ENCODE data around the gene C2CD4A.

Gene C2CD4A

GRCh38 chr15:62104846-62105245, 38.1 kb downstream of the C2CD4A start:
- TF ChIP-seq ZBTB7A (IDR thresholded peaks at IDR 0.05; ENCODE audit: low read depth) (no peak), TEAD4 (IDR thresholded peaks at IDR 0.05) (no peak), YY1 (IDR thresholded peaks at IDR 0.05; ENCODE audit: low read depth) (no peak), NFIC (IDR thresholded peaks at IDR 0.05) (no peak), REST (IDR thresholded peaks at IDR 0.05; ENCODE audit: low read depth) (no peak)
- TF ChIP-seq, protein P1, sequence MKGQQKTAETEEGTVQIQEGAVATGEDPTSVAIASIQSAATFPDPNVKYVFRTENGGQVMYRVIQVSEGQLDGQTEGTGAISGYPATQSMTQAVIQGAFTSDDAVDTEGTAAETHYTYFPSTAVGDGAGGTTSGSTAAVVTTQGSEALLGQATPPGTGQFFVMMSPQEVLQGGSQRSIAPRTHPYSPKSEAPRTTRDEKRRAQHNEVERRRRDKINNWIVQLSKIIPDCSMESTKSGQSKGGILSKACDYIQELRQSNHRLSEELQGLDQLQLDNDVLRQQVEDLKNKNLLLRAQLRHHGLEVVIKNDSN (IDR thresholded peaks at IDR 0.05), result no peak

- TF ChIP-seq NFIC (IDR thresholded peaks at IDR 0.05), result no peak
Measured at GRCh38 chr15:62105266-62105665, 38.5 kb downstream of the C2CD4A start.

DNA sequence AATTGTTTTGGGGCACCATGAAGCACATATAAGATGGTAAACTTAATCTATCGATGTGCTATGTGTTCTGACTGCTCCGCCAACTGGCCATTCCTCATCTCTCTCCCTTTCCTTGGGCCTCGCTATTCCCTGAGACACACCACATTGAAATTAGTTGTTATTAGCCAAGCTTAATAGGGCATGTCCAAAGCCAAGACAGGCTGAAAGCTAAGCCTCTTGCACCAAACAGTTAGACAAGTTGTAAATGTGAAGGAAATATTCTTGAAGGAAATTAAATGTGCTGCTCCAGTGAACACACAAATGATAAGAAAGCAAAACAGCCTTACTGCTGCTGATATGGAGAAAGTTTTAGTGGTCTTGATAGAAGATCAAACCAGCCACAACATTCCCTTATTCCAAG, 39.3 kb downstream of the C2CD4A start:
- TF ChIP-seq EGR1 (IDR thresholded peaks at IDR 0.05) (no peak), YY1 (IDR thresholded peaks at IDR 0.05; ENCODE audit: low read depth) (no peak), TCF12 (IDR thresholded peaks at IDR 0.05; ENCODE audit: low read depth) (no peak), FOXM1 (IDR thresholded peaks at IDR 0.05; ENCODE audit: borderline replicate concordance, low read depth) (no peak)
- TF ChIP-seq, protein P1 (IDR thresholded peaks at IDR 0.05), result no peak

DNA sequence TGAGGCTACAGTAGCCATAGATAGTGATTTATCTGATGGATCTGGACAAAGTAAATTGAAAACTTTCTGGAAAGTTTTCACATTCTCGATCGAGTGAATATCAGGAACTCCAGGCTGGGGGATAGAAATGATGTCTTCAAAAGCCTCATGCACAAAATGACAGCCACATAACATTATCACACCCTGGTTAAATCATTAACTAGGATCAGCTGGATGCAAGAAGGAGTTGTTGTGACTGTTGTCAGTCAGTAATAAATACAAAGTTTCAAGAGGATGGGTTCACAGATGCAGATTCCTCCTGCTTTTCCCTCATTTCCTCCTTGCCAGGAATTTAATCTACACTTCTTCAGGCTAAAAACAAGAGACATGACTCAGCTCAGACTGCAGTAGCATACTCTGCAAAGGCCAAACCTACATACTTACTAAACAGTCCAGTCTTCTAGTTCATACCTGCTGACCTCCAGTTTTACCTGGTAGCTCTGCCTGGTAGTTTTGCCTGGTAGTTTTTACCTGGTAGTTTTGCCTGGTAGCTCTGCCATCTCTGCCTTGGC, 40.9 kb downstream of the C2CD4A start:
- TF ChIP-seq RAD21 (IDR thresholded peaks at IDR 0.05; ENCODE audit: low read depth), result no peak
- no peak for TF ChIP-seq EGR1 (IDR thresholded peaks at IDR 0.05)

DNA sequence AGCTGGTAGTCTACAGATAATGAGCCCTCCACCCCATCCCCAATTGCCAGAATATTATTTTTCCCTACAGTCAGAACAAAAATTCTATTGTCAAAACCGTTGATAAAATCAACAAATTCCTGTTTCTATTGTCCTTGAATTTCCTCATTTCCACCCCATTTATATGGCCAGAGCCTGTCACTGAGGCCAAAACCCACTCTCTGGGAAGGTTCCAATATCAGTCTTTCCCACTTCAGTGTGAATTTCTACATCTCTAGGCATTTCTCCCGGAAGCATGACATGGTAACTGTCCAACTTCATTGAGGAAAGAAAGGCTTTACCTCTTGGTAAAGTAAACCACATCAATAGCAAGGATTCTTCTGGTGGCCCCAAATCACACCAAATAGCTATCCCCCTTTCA, 41.6 kb downstream of the C2CD4A start:
- TF ChIP-seq TEAD4 (IDR thresholded peaks at IDR 0.05) (no peak), RAD21 (IDR thresholded peaks at IDR 0.05; ENCODE audit: low read depth) (no peak), YY1 (IDR thresholded peaks at IDR 0.05; ENCODE audit: low read depth) (no peak)

- TF ChIP-seq CREB1 (IDR thresholded peaks at IDR 0.05; ENCODE audit: low read depth) (no peak), TEAD4 (IDR thresholded peaks at IDR 0.05) (no peak), YY1 (IDR thresholded peaks at IDR 0.05; ENCODE audit: low read depth) (no peak), RAD21 (IDR thresholded peaks at IDR 0.05; ENCODE audit: low read depth) (no peak), TAF1 (IDR thresholded peaks at IDR 0.05; ENCODE audit: low read depth) (no peak), TCF12 (IDR thresholded peaks at IDR 0.05; ENCODE audit: low read depth) (no peak), REST (IDR thresholded peaks at IDR 0.05; ENCODE audit: low read depth) (no peak), CEBPB (IDR thresholded peaks at IDR 0.05) (no peak), EP300 (IDR thresholded peaks at IDR 0.05; ENCODE audit: borderline replicate concordance) (no peak)
- TF ChIP-seq, protein P1 (IDR thresholded peaks at IDR 0.05), result no peak
Measured at GRCh38 chr15:62109437-62109836, 42.7 kb downstream of the C2CD4A start.

DNA sequence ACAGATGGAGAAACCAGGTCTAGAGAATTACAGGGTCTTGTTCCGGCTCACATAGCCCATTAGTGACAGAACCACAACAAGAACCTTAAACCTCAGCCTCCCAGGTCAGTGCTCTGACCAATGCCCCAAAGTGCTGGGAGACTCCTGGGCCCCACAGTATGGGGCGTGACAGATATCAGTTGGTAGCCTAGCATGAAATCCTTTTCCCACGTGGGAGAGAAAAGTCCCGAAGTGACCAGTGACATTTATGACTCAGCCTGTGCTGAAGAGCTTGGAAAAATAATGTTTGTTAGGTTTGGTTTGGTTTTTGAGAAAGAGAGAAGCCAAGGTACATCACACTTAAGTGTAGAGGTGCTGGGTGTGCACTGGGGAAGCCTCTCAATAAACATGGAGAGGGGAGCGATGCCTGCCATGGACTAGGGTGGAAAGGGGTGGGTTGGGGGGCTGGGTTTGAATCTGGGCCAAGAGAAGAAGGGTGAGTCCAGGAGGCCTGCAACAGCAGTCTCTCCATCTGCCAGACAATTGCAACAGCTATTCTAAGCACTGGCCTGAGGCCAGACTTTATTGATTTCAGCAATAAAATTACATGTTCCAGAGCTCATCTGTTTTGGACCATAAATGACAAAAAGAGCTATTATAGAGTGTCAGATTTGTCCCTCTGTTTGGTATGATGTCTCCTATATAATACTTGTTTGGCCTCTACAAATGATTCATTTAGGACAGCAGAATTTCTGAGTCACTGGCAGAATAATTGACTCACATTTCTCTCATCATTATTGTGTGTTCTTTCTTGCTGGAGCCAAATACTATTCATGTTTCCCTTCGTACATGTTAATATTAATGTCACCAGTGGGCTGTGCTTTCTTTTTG, 43.4 kb downstream of the C2CD4A start:
- TF ChIP-seq, protein P2, sequence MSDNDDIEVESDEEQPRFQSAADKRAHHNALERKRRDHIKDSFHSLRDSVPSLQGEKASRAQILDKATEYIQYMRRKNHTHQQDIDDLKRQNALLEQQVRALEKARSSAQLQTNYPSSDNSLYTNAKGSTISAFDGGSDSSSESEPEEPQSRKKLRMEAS (IDR thresholded peaks at IDR 0.05), result no peak
- TF ChIP-seq YY1 (IDR thresholded peaks at IDR 0.05; ENCODE audit: low read depth), result no peak
- no peak for TF ChIP-seq REST (IDR thresholded peaks at IDR 0.05; ENCODE audit: low read depth)
- TF ChIP-seq CEBPB (IDR thresholded peaks at IDR 0.05), result no peak
- no peak for TF ChIP-seq TEAD4 (IDR thresholded peaks at IDR 0.05)
- TF ChIP-seq RAD21 (IDR thresholded peaks at IDR 0.05; ENCODE audit: low read depth), result no peak
- no peak for TF ChIP-seq FOXM1 (IDR thresholded peaks at IDR 0.05; ENCODE audit: borderline replicate concordance, low read depth)
- no peak for TF ChIP-seq NFIC (IDR thresholded peaks at IDR 0.05)
- TF ChIP-seq CREB1 (IDR thresholded peaks at IDR 0.05; ENCODE audit: low read depth), result no peak
- TF ChIP-seq EGR1 (IDR thresholded peaks at IDR 0.05), result no peak
- TF ChIP-seq TAF1 (IDR thresholded peaks at IDR 0.05; ENCODE audit: low read depth), result no peak
- TF ChIP-seq ZBTB7A (IDR thresholded peaks at IDR 0.05; ENCODE audit: low read depth), result no peak

All from Ishikawa (cell line).